Endothelial cell of umbilical vein (primary cell): Measurements from ENCODE around the gene SLC38A8. TPM values are rescaled to one million over a fixed set of nuclear protein-coding genes. Genes with fewer than 3 reads are reported as not detected.

ENCODE experiments used
- BruUV-seq: library from RNA; stranded (reverse); fragments of 400-500 nt; replicated peaks from 2 replicates; lab custom pipeline; 2021; lab: Mats Ljungman, UMichigan
- CTCF ChIA-PET: fragments of 300-600, 350-600 bp; sonication (Branson Sonifier 250); formaldehyde crosslinking; loops from one replicate; lab custom pipeline; 2021; ENCODE audit warnings: antibody characterized with exemption, inconsistent platforms; lab: Charles Lee
- POLR2A ChIA-PET: fragments of 300-600, 350-600 bp; sonication (Branson Sonifier 250); formaldehyde crosslinking; loops from one replicate; lab custom pipeline; 2021; ENCODE audit warnings: antibody characterized with exemption, inconsistent platforms; lab: Charles Lee
- DNase-seq: peaks from one replicate; pipeline ENCODE4 v3.0.0-alpha.2; 2011; ENCODE audit warnings: low read depth, low spot score
- FAIRE-seq: peaks from 2 replicates; lab custom pipeline; 2011; peaks lifted over from hg19 to GRCh38; lab: Jason Lieb, UNC
- H2AFZ ChIP-seq: 2 replicates; pipeline ENCODE4 v1.6.0; 2012; ENCODE audit warnings: low read depth, low read length, control low read depth, inconsistent platforms
- H3K27ac ChIP-seq: 2 replicates; pipeline ENCODE4 v1.5.1; 2011; ENCODE audit warnings: low read depth, mild to moderate bottlenecking, control low read depth, low read length, moderate library complexity; ENCODE audit not compliant: insufficient read depth
- H3K27me3 ChIP-seq, 2 experiments: 2 replicates each; pipeline versions ENCODE4 v1.6.0 to v1.6.1; 2011; ENCODE audit warnings: low read length in 2 of 2, mixed read lengths in 1 of 2; ENCODE audit not compliant: control insufficient read depth in 2 of 2, insufficient read depth in 2 of 2
- H3K36me3 ChIP-seq, 2 experiments: 2 replicates in 1 of 2; 3 replicates in 1 of 2; pipeline ENCODE4 v1.5.1; 2011; ENCODE audit warnings: low read length in 2 of 2, mild to moderate bottlenecking in 1 of 2, moderate library complexity in 1 of 2; ENCODE audit not compliant: control insufficient read depth in 2 of 2, insufficient read depth in 2 of 2; ENCODE audit errors: extremely low read depth in 1 of 2
- H3K4me1 ChIP-seq: 3 replicates; pipeline ENCODE4 v1.5.1; 2011; ENCODE audit warnings: mild to moderate bottlenecking, low read length; ENCODE audit not compliant: control insufficient read depth, insufficient read depth; ENCODE audit errors: extremely low read depth
- H3K4me2 ChIP-seq: 2 replicates; pipeline ENCODE4 v1.6.1; 2011; ENCODE audit warnings: low read length, control low read depth, mixed read lengths; ENCODE audit not compliant: insufficient read depth
- H3K4me3 ChIP-seq, 3 experiments: fragments of 200-600 bp in 1 of 3; sonication (generic), shearing (Covaris generic) in 1 of 3; replicated peaks in 1 of 3; 2 replicates each; pipeline ENCODE4 v1.5.1; 2011 to 2016; ENCODE audit warnings: control low read depth in 3 of 3, low read length in 3 of 3, mild to moderate bottlenecking in 2 of 3, inconsistent platforms in 1 of 3, low read depth in 1 of 3, moderate library complexity in 1 of 3; ENCODE audit not compliant: insufficient read depth in 1 of 3
- H3K79me2 ChIP-seq: 2 replicates; pipeline ENCODE4 v1.6.0; 2012; ENCODE audit warnings: low read length, inconsistent platforms; ENCODE audit not compliant: control insufficient read depth, insufficient read depth
- H3K9ac ChIP-seq: replicated peaks from 2 replicates; pipeline ENCODE3; 2011; ENCODE audit warnings: low read length, control low read depth; ENCODE audit not compliant: insufficient read depth; ENCODE audit errors: extremely low read depth
- H3K9me1 ChIP-seq: replicated peaks from 3 replicates; pipeline ENCODE4 v1.6.0; 2011; ENCODE audit warnings: mild to moderate bottlenecking, low read length; ENCODE audit not compliant: control insufficient read depth, insufficient read depth; ENCODE audit errors: extremely low read depth
- H3K9me3 ChIP-seq: replicated peaks from 2 replicates; pipeline ENCODE4 v1.5.1; 2012; ENCODE audit warnings: low read length, inconsistent platforms; ENCODE audit not compliant: control insufficient read depth, insufficient read depth
- H4K20me1 ChIP-seq: replicated peaks from 2 replicates; pipeline ENCODE3; 2011; ENCODE audit warnings: mild to moderate bottlenecking, low read length; ENCODE audit not compliant: control insufficient read depth, insufficient read depth; ENCODE audit errors: extremely low read depth
- EZH2 ChIP-seq: IDR thresholded peaks from 2 replicates; pipeline ENCODE4 v1.6.1; 2012; ENCODE audit warnings: borderline replicate concordance, low read depth, mild to moderate bottlenecking, moderate library complexity, low read length, inconsistent platforms; ENCODE audit not compliant: severe bottlenecking
- JUN ChIP-seq: IDR thresholded peaks from 2 replicates; pipeline ENCODE4 v1.6.1; 2011; ENCODE audit warnings: borderline replicate concordance, low read depth; ENCODE audit not compliant: insufficient read length, insufficient read depth
- dilution Hi-C: fragments of 300-500 bp; cut with MboI; formaldehyde crosslinking; loops from one replicate; pipeline ENCODE4 v1.15.0; 2019; ENCODE audit warnings: low sequenced_read_pairs; ENCODE audit not compliant: extremely low pct_ligation_motif_present
- intact Hi-C: fragments of 100-400 bp; cut with micrococcal nuclease; formaldehyde crosslinking; loops from one replicate; pipeline ENCODE4 v1.10.0; 2022
- polyA plus RNA-seq, 4 experiments: library from polyadenylated mRNA; depleted of rRNA in 3 of 4; stranded (reverse) in 3 of 4; unstranded in 1 of 4; fragments of >200 nt; gene quantifications; 2 replicates each; pipeline versions ENCODE4 v1.2.1 to v1.2.3, GENCODE V29; 2011 to 2012; ENCODE audit warnings: missing spikeins in 1 of 4
- total RNA-seq: library from RNA; stranded (reverse); gene quantifications from 2 replicates; pipeline ENCODE4 v1.2.3, GENCODE V29; 2021
- TF ChIP-seq, protein P1 (sequence below), 2 donors: IDR thresholded peaks; 1 replicate in 1 of 2; 2 replicates in 1 of 2; pipeline ENCODE4 v1.5.1; 2011; ENCODE audit warnings: low read length in 2 of 2, mild to moderate bottlenecking in 2 of 2, moderate library complexity in 2 of 2, control low read depth in 1 of 2, inconsistent platforms in 1 of 2, low read depth in 1 of 2; ENCODE audit not compliant: insufficient read depth in 1 of 2; ENCODE audit errors: extremely low read depth in 1 of 2
- TF ChIP-seq, protein P2 (sequence below): IDR thresholded peaks from 2 replicates; pipeline ENCODE4 v1.6.1; 2011; ENCODE audit not compliant: insufficient read depth, insufficient read length

The SLC38A8 gene
- total and polyA plus RNA-seq, 2 donors (not counting 3 experiments of a cell fraction or from before 2014, with no cell fraction given) = not detected

DNA sequence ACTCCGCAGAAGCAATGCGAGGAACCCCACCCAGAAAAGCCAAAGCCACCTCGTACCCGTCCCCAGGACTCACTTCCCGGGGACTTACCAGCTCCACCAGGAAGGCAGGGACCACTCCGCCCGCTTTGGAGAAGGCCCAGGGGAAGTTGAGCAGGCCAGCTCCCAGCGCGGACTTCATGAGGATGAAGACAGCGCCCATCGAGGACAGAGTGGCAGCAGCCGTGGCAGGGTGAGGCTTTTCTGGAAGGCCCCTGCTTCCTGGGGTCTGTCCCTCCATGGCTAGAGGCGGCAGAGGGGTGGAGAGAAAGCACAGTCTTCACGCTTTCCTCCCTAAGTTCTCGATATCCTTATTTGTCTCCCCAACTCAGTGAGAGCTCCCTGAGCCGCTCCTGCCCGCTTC lies 714 bp downstream of the SLC38A8 start:
- no peak for FAIRE-seq
- dilution Hi-C loops (no loop called here), intact Hi-C loops (loop anchor here (5.0 kb wide), 1 partner anchor 85 kb away; no protein-coding TSS in a partner anchor)
- Histone ChIP-seq H3K36me3 (no peaks in the 10 kb centered on the region), H3K4me2 (no peak overlapping the region), H3K9me3 (no peaks in the 10 kb centered on the region), H3K9ac (no peak overlapping the region), H2AFZ (no peak overlapping the region), H3K27me3 (peaks cover 0 to 4% of the 10 kb centered on the region in 2 experiments), H3K4me1 (no peaks in the 10 kb centered on the region), H3K4me3 (no peak overlapping the region), H3K9me1 (no peaks in the 10 kb centered on the region), H3K79me2 (no peaks in the 10 kb centered on the region), H4K20me1 (no peaks in the 10 kb centered on the region), H3K27ac (no peak overlapping the region)
- DNase-seq = no peak
- ChIA-PET CTCF (interaction anchor here (1.0 to 1.4 kb wide), 3 partner anchors 14 to 64 kb away, joined by 3 to 4 read pairs (median 3); no protein-coding TSS in a partner anchor), POLR2A (no interaction called here)
- TF ChIP-seq, protein P1, sequence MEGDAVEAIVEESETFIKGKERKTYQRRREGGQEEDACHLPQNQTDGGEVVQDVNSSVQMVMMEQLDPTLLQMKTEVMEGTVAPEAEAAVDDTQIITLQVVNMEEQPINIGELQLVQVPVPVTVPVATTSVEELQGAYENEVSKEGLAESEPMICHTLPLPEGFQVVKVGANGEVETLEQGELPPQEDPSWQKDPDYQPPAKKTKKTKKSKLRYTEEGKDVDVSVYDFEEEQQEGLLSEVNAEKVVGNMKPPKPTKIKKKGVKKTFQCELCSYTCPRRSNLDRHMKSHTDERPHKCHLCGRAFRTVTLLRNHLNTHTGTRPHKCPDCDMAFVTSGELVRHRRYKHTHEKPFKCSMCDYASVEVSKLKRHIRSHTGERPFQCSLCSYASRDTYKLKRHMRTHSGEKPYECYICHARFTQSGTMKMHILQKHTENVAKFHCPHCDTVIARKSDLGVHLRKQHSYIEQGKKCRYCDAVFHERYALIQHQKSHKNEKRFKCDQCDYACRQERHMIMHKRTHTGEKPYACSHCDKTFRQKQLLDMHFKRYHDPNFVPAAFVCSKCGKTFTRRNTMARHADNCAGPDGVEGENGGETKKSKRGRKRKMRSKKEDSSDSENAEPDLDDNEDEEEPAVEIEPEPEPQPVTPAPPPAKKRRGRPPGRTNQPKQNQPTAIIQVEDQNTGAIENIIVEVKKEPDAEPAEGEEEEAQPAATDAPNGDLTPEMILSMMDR (IDR thresholded peaks at IDR 0.05; ENCODE audit: extremely low read depth in 1 of 2, insufficient read depth in 1 of 2, low read depth in 1 of 2, low read length in 2 of 2) = no peak
- no peak for TF ChIP-seq JUN
- no peak for TF ChIP-seq EZH2
- TF ChIP-seq, protein P2, sequence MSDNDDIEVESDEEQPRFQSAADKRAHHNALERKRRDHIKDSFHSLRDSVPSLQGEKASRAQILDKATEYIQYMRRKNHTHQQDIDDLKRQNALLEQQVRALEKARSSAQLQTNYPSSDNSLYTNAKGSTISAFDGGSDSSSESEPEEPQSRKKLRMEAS = no peak
- BruUV-seq = no TSS peak
